ENCODE data around the gene RPL32. TPM values are rescaled to one million over a fixed set of nuclear protein-coding genes. Genes with fewer than 3 reads are reported as not detected.

RPL32 gene
- total RNA-seq, 1 donor from 2014 or later = 972 TPM

- H3K4me3 Mint-ChIP-seq (ENCODE audit: unreplicated experiment) = no peak overlapping the region
- H3K27me3 Mint-ChIP-seq (ENCODE audit: low read depth) = no peaks in the 10 kb centered on the region
- no peaks in the 10 kb centered on the region for H3K9me3 Mint-ChIP-seq (ENCODE audit: low read depth)
- no peak for DNase-seq (ENCODE audit: low spot score)
- TF ChIP-seq CTCF (IDR thresholded peaks at IDR 0.05) = no peak
- H3K4me1 Mint-ChIP-seq (ENCODE audit: low read depth) = peaks cover 25% of the 10 kb centered on the region
- peaks cover 28% of the 10 kb centered on the region for H3K36me3 Mint-ChIP-seq (ENCODE audit: low read depth)
- no peak overlapping the region for H3K27ac Mint-ChIP-seq (ENCODE audit: unreplicated experiment)
Measured at GRCh38 chr3:12832350-12833221, 8.8 kb downstream of the RPL32 start.

GRCh38 chr3:12831301-12831866, 10.0 kb downstream of the RPL32 start:
- peaks cover 24% of the 10 kb centered on the region for H3K36me3 Mint-ChIP-seq (ENCODE audit: low read depth)
- TF ChIP-seq CTCF (IDR thresholded peaks at IDR 0.05) = no peak
- H3K9me3 Mint-ChIP-seq (ENCODE audit: low read depth) = no peaks in the 10 kb centered on the region
- no peak for DNase-seq (ENCODE audit: low spot score)
- no peak overlapping the region for H3K4me3 Mint-ChIP-seq (ENCODE audit: unreplicated experiment)
- no peaks in the 10 kb centered on the region for H3K27me3 Mint-ChIP-seq (ENCODE audit: low read depth)
- H3K27ac Mint-ChIP-seq (ENCODE audit: unreplicated experiment) = peak overlapping the region; percentile 22
- peaks cover 15% of the 10 kb centered on the region for H3K4me1 Mint-ChIP-seq (ENCODE audit: low read depth)

- no peaks in the 10 kb centered on the region for H3K9me3 Mint-ChIP-seq (ENCODE audit: low read depth)
- H3K27me3 Mint-ChIP-seq (ENCODE audit: low read depth) = no peaks in the 10 kb centered on the region
- peaks cover 21% of the 10 kb centered on the region for H3K36me3 Mint-ChIP-seq (ENCODE audit: low read depth)
- no peak for DNase-seq (ENCODE audit: low spot score)
- peaks cover 15% of the 10 kb centered on the region for H3K4me1 Mint-ChIP-seq (ENCODE audit: low read depth)
- H3K4me3 Mint-ChIP-seq (ENCODE audit: unreplicated experiment) = no peak overlapping the region
- peak; percentile 53 for TF ChIP-seq CTCF (IDR thresholded peaks at IDR 0.05)
- H3K27ac Mint-ChIP-seq (ENCODE audit: unreplicated experiment) = peak overlapping the region; percentile 49
Measured at GRCh38 chr3:12830785-12831156, 10.6 kb downstream of the RPL32 start.

GRCh38 chr3:12829886-12830784, 11.2 kb downstream of the RPL32 start:
- peak overlapping the region; percentile 49 for H3K27ac Mint-ChIP-seq (ENCODE audit: unreplicated experiment)
- no peak overlapping the region for H3K4me3 Mint-ChIP-seq (ENCODE audit: unreplicated experiment)
- no peaks in the 10 kb centered on the region for H3K27me3 Mint-ChIP-seq (ENCODE audit: low read depth)
- H3K9me3 Mint-ChIP-seq (ENCODE audit: low read depth) = no peaks in the 10 kb centered on the region
- H3K36me3 Mint-ChIP-seq (ENCODE audit: low read depth) = peaks cover 22% of the 10 kb centered on the region
- no peak for DNase-seq (ENCODE audit: low spot score)
- no peak for TF ChIP-seq CTCF (IDR thresholded peaks at IDR 0.05)
- peaks cover 15% of the 10 kb centered on the region for H3K4me1 Mint-ChIP-seq (ENCODE audit: low read depth)

- Mint-ChIP-seq H3K27ac (ENCODE audit: unreplicated experiment) (no peak overlapping the region), H3K4me3 (ENCODE audit: unreplicated experiment) (no peak overlapping the region), H3K9me3 (ENCODE audit: low read depth) (no peaks in the 10 kb centered on the region)
Measured at GRCh38 chr3:12829404-12829803, 12.0 kb downstream of the RPL32 start.

More at GRCh38 chr3:12829404-12829803, 12.0 kb downstream of the RPL32 start:
- no peak for TF ChIP-seq CTCF (IDR thresholded peaks at IDR 0.05)
- Mint-ChIP-seq H3K4me1 (ENCODE audit: low read depth) (peaks cover 15% of the 10 kb centered on the region), H3K27me3 (ENCODE audit: low read depth) (no peaks in the 10 kb centered on the region), H3K36me3 (ENCODE audit: low read depth) (peaks cover 18% of the 10 kb centered on the region)
- no peak for DNase-seq (ENCODE audit: low spot score)
